Stimulated activated CD8-positive, alpha-beta memory T cell treated with anti-CD3 and anti-CD28 coated beads, Interleukin-15, amount 100 ng/mL, for 1 hour (primary cell): Measurements from ENCODE around the gene ZNF367.

Experiments used
- DNase-seq: peaks from one replicate; pipeline ENCODE4 v3.0.0-alpha.2; 2020; ENCODE audit warnings: low read depth

The ZNF367 gene

GRCh38 chr9:96436456-96437126, 18.4 kb upstream of the ZNF367 start:
- DNase-seq: no peak

- DNase-seq: no peak
These were observed 17.9 kb upstream of the ZNF367 start for GRCh38 chr9:96436063-96436455.

GRCh38 chr9:96435345-96435744, 17.2 kb upstream of the ZNF367 start:
- DNase-seq: no peak

GRCh38 chr9:96430377-96430776, 12.2 kb upstream of the ZNF367 start:
- no peak for DNase-seq

GRCh38 chr9:96429732-96430131, 11.6 kb upstream of the ZNF367 start:
- no peak for DNase-seq

- DNase-seq: no peak
These were observed 7.5 kb upstream of the ZNF367 start for GRCh38 chr9:96425500-96426169.

- DNase-seq: no peak
These were observed 5.8 kb upstream of the ZNF367 start for GRCh38 chr9:96423985-96424336.

GRCh38 chr9:96423322-96423984, 5.3 kb upstream of the ZNF367 start:
- no peak for DNase-seq

- DNase-seq: no peak
These were observed 2.5 kb upstream of the ZNF367 start for GRCh38 chr9:96420468-96421219.

- no peak for DNase-seq
These were observed 1.5 kb upstream of the ZNF367 start for GRCh38 chr9:96419691-96419969.

- peak; percentile 11 for DNase-seq
These were observed 935 bp upstream of the ZNF367 start for GRCh38 chr9:96418920-96419690.

- no peak for DNase-seq
These were observed 498 bp downstream of the ZNF367 start for GRCh38 chr9:96417661-96418082.

GRCh38 chr9:96417051-96417586, 1.1 kb downstream of the ZNF367 start:
- DNase-seq: peak; percentile 88

- no peak for DNase-seq
These were observed 4.6 kb downstream of the ZNF367 start for GRCh38 chr9:96413302-96414221.

- no peak for DNase-seq
These were observed 5.8 kb downstream of the ZNF367 start for GRCh38 chr9:96412174-96412913.

- no peak for DNase-seq
These were observed 6.9 kb downstream of the ZNF367 start for GRCh38 chr9:96411129-96411838.

- DNase-seq: no peak
These were observed 9.5 kb downstream of the ZNF367 start for GRCh38 chr9:96408409-96409280.

GRCh38 chr9:96400132-96400910, 17.8 kb downstream of the ZNF367 start:
- DNase-seq: no peak
